Measurements from ENCODE around the gene LAMA3.

LAMA3 gene, protein sequence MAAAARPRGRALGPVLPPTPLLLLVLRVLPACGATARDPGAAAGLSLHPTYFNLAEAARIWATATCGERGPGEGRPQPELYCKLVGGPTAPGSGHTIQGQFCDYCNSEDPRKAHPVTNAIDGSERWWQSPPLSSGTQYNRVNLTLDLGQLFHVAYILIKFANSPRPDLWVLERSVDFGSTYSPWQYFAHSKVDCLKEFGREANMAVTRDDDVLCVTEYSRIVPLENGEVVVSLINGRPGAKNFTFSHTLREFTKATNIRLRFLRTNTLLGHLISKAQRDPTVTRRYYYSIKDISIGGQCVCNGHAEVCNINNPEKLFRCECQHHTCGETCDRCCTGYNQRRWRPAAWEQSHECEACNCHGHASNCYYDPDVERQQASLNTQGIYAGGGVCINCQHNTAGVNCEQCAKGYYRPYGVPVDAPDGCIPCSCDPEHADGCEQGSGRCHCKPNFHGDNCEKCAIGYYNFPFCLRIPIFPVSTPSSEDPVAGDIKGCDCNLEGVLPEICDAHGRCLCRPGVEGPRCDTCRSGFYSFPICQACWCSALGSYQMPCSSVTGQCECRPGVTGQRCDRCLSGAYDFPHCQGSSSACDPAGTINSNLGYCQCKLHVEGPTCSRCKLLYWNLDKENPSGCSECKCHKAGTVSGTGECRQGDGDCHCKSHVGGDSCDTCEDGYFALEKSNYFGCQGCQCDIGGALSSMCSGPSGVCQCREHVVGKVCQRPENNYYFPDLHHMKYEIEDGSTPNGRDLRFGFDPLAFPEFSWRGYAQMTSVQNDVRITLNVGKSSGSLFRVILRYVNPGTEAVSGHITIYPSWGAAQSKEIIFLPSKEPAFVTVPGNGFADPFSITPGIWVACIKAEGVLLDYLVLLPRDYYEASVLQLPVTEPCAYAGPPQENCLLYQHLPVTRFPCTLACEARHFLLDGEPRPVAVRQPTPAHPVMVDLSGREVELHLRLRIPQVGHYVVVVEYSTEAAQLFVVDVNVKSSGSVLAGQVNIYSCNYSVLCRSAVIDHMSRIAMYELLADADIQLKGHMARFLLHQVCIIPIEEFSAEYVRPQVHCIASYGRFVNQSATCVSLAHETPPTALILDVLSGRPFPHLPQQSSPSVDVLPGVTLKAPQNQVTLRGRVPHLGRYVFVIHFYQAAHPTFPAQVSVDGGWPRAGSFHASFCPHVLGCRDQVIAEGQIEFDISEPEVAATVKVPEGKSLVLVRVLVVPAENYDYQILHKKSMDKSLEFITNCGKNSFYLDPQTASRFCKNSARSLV (N-terminal part only)

DNA sequence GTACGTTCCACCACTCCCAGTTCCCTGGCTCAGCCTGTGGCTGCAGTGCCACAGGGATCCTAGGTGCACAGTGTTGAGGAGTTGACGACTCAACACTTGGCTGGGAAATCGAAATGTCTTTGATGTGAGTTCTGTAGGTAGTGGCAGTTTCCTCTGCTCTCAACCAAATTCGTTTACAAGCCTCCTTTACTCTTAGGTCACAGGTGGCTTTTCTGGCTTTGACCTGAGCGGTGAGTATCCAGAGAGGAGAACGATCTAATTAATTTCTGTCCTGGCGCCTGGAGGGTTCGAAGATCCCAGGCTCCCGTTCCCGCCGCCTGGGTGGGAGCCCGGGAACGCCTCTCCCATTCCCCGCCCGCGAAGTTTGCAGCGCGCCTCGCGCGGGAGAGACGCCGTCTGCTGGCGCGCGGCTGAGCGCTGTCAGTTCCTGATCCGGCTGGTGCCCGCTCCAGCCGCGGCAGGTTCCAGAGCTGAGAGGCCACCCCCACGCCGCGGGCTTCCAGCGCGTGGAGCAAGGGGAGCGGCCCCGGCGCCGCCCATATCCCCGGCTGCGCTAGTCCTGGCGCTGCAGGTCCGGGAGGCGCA lies at the start of gene LAMA3:
Gene LAMA3 (plus strand): TSS at position 423 of the 585 bp plus-strand sequence. CDS start 231 bp downstream, outside the sequence.
- DNase-seq (ENCODE audit: low spot score) = peak; percentile 23

DNA sequence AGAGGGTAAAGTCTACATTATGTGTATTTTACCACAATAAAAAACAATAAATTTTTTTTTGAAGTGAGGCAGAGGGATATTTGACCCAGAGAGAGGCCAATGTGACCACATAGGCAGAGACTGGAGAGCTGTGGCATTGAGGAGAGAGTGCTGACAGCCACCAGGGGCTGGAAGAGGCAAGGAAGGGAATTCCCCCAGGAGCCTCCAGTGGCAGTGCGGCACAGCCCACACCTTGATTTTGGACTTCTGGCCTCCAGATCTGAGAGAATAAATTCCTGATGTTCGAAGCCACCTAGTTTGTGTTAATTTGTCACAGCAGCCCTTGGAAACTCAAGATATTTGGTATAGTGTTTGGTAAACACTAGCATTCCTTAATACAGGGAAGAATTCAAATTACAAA lies 49.2 kb upstream of the LAMA3 start:
- no peak for DNase-seq (ENCODE audit: low spot score)

DNA sequence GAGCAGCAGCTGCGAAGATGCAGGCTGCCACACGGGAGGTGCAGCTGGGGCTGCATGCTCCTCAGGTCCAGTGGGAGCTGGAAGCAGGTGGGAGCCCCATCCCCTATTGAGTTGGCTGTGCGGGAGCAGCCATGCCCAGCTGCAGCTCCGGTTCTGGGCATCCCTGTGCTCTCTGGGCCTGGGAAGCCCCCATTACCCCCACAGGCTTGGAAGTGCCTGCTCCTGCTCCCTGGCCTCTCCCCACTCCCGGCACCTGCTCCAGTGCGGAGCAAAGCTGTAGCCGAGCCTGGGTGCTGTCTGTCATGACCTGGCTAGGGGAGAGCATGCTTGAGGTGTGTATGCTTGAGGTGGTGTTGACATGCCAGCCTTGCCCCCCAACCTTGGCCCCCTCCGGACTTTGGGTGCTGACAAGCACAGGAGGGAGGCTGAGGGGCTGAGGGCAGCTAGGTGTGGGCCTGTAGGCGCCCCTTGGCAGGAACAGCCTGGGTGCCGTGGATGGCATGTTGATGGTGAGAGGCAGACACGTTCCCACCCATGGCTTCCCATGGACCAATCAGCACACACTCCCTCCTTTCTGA lies 48.0 kb upstream of the LAMA3 start:
- no peak for DNase-seq (ENCODE audit: low spot score)

DNA sequence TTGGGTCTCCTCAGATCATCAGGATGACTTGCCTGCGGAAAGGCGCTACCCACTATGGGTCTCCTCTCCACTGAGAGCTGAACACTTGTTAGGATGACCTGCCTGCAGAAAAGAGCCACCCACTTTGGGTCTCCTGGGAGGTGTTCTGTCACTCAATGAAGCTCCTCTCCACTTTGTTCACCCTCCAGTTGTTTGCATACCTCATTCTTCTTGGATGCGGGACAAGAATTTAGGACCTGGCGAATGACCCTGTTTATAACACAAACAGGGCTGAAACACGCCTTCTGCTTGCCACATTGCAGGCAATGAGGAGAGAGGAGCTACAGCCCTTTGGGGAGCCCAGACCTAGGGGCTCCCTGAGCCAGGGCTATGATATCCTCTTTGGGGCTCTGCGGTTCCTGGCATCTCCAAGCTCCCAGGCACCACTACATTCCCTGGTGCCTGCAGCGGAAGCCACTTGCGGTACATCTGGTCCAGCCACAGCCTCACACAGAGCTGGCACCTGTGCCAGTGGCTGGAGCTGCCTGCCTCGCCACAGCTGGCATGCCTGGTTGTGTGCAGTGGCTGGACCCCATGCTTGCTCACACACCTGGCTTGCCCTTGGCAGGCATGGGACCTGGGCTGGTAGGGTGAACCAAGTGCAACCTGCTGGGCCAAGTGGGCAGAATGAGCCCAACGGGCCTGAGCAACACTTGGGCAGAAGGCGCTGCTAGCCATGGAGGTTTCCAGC lies 47.2 kb upstream of the LAMA3 start:
- DNase-seq (ENCODE audit: low spot score) = no peak

DNA sequence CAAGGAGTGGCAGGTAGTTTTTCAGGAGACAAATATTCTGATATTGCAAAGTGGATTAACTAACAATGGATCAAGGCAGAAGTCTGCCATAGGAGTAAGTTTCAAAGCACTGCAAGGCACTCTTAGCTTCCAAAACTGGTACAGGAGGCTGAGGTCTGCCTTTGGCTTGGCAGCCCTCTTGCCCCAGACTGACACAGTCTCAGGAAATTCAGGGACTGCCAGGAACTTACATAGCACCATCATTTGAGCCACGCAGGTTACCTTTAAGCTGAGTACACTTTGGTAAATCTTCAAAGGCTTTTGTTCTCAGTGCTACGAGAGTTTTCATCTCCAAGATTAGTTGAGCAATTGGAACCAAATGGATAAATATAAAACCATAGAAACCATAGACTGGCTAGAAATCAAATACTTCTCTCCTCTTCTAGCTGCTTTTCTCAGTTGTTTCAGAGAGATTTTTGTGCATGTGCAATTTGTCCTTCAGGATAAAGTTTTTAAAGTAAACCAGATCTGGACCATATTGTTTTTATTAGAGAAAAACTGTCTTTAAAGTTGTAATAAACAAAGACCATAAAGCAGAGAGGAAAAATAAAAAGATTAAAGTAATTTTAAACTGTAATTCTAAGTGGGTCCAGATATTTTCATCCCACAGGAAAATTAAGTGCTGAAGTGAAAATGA lies 45.3 kb upstream of the LAMA3 start:
- DNase-seq (ENCODE audit: low spot score) = no peak

DNA sequence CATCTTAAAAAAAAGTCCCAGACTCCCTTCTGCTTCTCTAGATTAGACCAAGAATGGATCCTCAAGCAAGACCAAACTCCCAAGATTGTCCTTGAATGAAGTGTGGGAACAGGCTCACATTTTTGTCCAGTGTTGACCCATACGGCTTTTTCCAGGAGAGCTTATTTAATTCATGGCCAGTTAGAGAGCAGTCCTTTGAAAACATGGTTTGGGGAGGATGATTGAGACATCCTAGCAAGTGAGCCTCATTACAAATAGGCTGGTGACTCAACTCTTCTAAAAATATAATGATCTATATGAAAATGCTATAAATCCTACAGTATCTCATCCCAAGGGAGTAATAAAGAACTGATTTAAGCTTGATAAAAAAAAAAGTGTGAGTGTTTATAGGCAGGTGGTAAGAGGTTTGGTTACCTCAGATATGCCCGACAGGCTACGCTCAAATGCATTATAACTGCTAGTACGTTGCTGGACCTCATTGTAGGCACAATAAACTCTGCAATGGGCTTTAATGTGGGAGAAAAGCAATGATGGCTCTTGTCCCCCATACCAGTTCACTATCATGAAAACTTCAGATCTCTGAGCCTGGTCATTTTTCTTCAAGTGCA lies 43.6 kb upstream of the LAMA3 start:
- DNase-seq (ENCODE audit: low spot score) = no peak

DNA sequence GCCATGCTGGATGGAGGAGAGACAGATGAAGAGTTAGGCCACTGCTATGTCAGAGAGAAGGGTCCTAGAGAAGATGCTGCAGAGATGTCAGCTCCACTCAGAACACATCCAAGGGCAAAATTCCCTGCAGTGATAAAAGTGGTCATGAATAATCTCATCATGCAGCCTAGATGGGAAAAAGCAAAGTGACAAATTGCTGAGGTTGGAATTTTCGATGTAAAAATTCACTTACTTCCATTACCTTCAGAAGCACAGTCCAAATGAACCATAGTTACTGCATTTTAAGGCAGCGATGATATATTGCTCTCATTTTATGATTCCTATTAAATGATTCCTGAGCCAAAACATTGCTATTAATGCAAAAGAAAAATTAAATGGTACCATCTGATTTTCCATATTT lies 43.0 kb upstream of the LAMA3 start:
- no peak for DNase-seq (ENCODE audit: low spot score)

DNA sequence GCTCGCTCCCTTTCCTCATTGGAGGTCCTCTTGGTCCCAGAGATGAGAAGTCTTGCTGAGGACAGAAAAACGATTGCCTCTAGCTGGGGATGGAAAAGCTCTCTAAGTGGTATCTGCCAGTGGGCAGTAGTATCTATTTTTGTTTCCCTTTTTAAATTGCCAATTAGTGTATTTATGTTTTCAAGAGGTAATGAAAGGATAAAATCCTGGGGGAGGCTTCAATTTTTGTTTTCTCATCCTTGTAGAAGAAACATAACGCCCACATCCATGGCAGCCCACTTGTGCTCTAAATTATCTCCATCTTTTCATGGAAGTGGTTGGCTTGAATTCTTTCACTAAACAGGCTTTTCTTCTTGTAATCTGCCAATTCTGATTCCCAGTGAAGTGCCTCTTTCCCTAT lies 40.8 kb upstream of the LAMA3 start:
- no peak for DNase-seq (ENCODE audit: low spot score)

DNA sequence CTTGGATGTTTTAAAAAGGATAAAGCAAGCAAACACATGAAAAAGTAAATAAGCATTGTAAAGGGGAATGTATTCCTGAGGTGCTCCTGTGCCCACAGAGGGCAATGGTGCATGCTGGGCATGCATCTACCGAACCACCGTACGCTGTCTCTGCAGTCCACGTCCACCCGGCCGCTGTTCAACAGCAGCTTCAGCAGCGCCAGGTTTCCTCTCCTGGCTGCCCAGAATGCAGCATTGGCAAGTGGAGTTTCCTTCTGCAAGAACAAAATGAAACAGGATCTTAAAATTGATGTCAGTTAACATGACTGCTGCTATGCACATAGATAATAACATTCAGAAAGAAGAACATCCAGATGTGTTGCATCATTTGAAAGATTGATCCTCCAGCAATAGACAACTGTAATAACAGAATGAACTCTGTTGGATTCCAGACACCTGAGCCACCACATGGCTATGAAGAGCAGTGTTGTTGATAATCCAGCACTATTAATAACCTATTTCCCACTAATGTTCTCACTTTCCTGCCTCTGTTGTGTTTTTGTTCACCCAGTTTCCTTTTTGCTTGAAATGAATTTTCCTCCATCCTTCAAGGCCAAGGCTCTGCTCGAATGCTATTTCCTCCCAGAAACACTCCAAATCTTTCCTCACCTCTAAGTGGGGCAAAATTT lies 40.2 kb upstream of the LAMA3 start:
- no peak for DNase-seq (ENCODE audit: low spot score)

DNA sequence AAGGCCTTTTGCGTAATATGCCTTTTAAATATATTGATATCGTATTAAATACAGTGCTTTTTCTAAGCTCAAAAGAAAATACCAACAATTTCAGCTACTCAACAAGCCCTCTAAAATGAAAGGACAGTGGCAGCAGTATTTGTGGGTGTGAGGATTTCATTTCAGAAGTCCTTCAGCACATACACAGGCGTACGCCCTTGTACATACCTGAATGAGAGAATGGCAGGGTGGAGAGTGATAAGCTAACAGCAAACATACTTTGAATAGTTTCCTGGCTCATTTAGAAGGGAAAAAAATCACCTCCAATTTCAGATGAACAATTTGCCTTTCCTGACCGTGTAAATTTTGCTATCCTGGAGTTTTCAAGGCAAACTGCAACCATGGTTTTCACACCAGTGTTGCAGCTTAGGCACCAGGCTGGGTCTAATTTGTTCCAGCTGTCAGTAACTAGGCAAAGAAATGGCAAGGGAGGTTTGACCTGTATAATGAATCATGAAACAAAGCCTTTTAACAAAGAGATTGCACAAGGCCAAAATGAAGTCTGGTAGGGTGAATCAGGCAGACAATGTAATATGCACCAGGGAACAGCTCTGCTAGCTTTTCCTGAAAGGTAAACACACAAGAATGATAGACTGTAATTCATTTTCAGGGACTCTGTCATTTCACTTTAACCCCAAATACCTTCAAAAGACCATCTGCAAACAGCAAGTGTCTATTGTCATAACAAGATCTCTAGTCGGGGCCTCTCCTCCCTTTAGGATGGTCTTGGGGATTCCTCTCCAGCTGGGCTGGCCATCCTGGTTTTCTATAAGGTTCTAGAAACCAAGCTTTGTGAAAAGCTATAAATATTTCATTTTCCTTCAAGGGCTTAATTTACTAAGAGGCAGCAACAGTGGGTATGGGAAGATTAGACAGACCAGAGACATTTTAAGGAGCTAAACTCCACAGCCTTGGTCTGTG lies 38.0 kb upstream of the LAMA3 start:
- no peak for DNase-seq (ENCODE audit: low spot score)

DNA sequence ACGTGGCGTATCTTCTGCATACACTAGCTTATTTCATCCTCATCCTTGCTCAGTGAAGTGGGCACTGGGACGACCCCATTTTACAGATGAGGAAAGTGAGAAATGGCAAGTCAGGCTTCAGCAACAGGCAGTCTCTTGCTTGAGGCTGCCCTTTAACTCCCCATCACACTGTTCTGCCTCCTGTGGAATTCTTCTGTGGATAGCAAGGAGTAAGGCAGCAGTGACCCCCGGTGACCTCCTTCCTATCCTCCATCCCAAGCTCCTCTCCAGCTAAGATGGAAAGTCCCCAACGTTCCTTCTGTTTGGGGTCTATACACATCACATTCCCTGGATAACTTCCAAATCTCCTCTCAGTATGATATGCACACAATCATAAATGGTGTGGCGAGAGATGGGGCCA lies 37.0 kb upstream of the LAMA3 start:
- no peak for DNase-seq (ENCODE audit: low spot score)

DNA sequence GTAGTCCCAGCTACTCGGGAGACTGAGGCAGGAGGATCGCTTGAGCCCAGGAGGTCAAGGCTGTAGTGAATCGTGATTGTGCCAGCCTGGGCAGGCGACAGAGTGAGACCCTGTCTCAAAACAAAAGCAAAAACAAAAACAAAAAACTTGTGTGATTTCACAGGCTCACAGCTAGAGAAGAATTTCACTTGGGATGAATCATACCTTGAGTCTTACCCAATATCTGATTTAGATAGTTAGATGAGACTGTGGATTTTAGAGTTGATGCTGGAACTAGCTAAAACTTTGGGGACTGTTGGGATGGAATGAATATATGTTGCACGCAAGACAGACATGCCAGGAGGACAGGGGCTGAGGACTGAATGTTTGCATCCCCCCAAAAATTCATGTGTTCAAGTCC lies 31.0 kb upstream of the LAMA3 start:
- no peak for DNase-seq (ENCODE audit: low spot score)

DNA sequence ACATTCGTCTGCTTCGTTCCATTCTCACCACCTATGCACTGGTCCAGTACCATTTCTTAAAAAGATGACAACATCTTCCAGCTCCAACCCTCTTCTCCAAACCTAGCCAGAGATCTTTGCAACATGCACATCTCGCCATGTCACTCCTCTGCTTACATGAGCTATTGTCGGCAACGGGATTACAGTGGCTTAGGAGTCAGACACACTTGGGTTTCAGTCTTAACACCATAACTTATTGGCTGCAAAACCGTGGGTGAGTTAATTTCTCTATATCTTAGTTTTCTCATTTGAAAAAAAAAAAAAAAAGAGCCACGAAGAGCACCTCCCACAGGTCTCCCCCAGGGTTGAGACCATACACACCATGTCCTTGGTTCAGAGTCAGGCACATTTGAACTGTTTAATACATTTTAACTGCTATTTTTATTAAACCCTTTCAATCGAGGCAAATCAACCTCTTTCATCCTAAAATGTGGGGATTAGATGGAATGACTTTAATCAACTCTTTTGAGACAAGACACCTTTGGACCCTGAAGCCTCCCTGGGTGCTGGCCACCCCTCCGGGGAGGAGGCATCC lies 27.4 kb upstream of the LAMA3 start:
- DNase-seq (ENCODE audit: low spot score) = no peak

DNA sequence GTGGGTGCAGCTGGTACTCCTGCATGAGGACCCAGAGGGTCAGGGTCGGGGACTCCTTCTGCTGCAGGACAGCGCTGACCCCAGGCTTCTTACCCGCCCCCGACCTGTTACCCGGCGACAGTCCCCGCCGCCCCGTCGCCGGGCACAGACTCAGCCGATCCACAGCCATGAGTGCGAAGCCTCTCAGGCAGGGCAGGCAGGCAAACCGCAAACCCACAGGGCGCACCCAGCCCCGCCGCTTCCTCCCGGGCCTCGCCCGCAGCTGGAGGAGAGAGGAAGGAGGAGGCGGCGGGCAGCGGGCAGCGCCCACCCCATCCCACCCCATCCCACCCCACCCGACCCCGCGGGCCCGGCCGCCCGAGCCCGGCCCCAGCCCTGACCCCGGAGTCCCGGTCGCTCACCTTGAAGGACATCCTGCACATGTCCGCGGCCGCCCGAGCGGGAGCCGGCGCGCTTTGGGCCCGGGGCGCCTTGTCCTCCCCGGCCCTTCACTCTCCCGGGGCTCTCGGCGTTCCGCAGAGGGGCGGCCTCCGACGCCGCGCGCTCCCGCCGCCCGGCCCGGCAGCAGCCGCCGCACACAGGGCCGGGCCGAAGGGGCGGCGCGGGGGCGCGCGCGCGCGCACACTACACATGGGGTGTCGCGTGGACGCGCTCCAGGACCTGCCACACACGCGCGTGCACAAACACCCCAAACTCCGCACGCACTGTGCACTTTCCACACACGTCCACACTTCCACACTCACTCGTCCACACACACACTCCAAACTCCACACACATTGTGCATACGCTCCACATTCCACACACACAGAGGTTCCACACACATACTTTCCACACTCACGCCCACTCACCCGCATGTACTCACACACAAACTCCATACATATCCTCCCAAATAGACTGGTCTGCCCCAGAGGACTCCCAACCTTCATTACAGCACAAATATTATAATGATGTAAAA lies 26.7 kb upstream of the LAMA3 start, which contains the start of gene ANKRD29:
Gene ANKRD29 (minus strand): TSS at position 603 of the 955 bp plus-strand sequence. CDS start 181 bp downstream, at position 422.
- peak; percentile 56 for DNase-seq (ENCODE audit: low spot score)

DNA sequence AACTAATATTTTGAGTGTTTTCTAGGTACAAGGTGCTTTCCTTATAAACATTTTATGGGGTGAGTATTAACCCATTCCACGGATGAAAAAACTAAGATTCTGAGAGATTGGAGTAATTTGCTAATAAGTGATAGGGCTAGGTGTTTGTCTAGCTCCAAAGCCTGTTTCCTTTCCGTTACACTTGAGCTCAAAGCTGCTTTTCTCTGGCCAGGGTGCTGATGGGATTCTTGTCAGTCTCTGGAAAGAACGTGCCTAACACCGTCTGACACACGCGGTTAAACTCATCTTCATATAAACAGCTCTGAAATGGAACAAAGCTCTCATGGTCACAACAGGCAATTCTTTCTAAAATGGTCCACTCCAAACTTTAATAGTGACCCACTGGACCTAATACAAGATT lies 24.6 kb upstream of the LAMA3 start:
- DNase-seq (ENCODE audit: low spot score) = no peak

DNA sequence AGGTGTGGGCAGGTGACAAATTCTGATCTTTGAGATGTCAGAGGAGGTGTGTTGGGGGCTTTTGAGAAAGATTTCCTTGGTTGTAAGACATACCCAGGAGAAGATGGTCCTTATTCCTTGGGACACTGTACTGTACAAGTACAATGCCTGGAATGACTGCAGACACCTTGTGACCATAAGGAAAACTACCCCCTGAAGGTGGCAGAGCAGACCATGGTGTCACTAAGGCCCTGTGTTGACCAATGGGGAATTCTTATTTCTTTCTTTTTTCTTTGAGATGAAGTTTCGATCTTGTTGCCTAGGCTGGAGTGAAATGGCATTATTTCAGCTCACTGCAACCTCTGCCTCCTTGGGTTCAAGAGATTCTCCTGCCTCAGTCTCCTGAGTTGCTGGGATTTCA lies 22.1 kb upstream of the LAMA3 start:
- no peak for DNase-seq (ENCODE audit: low spot score)
